ENCODE results near the gene RPS8. TPM values are rescaled to one million over a fixed set of nuclear protein-coding genes. Genes with fewer than 3 reads are reported as not detected.
A peak's percentile ranks its signal among the peaks of the same experiment; 100 is the strongest.

The RPS8 gene
- total RNA-seq, 6 donors from 2014 or later: 507 to 1,439 (median 1,183) TPM

DNA sequence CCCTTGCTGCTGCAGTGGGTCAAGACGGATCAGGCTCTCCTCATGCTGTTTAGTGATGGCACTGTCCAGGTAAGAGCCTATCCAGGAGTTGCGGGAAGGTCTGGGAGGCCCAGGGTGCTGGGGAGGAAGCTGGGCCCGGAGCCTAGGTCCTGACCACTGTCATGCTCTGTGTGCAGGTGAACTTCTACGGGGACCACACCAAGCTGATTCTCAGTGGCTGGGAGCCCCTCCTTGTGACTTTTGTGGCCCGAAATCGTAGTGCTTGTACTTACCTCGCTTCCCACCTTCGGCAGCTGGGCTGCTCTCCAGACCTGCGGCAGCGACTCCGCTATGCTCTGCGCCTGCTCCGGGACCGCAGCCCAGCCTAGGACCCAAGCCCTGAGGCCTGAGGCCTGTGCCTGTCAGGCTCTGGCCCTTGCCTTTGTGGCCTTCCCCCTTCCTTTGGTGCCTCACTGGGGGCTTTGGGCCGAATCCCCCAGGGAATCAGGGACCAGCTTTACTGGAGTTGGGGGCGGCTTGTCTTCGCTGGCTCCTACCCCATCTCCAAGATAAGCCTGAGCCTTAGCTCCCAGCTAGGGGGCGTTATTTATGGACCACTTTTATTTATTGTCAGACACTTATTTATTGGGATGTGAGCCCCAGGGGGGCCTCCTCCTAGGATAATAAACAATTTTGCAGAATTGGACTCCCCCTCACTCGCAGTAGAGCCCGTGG lies 30.1 kb downstream of the RPS8 start:
- Histone ChIP-seq H3K27me3 (no peaks in the 10 kb centered on the region), H3K4me1 (peaks cover 68 to 94% (median 82%) of the 10 kb centered on the region in 4 donors), H3K36me3 (peaks cover 17 to 49% (median 42%) of the 10 kb centered on the region in 4 donors), H3K27ac (peak overlapping the region; percentile 93 to 99 (median 98)), H3K4me3 (peak overlapping the region in 1 of 4 donors; percentile 28), H3K9me3 (no peaks in the 10 kb centered on the region)
- TF ChIP-seq POLR2A (IDR thresholded peaks at IDR 0.05) (peak in 1 of 4 donors; percentile 1), EP300 (IDR thresholded peaks at IDR 0.05) (no peak)
- ATAC-seq (ENCODE audit: low FRiP score in 2 of 2) (no peak), DNase-seq (no peak)
- 88 to 98% methylated on average over 13 to 20 of the region's 20 CpGs for WGBS, 2 donors

DNA sequence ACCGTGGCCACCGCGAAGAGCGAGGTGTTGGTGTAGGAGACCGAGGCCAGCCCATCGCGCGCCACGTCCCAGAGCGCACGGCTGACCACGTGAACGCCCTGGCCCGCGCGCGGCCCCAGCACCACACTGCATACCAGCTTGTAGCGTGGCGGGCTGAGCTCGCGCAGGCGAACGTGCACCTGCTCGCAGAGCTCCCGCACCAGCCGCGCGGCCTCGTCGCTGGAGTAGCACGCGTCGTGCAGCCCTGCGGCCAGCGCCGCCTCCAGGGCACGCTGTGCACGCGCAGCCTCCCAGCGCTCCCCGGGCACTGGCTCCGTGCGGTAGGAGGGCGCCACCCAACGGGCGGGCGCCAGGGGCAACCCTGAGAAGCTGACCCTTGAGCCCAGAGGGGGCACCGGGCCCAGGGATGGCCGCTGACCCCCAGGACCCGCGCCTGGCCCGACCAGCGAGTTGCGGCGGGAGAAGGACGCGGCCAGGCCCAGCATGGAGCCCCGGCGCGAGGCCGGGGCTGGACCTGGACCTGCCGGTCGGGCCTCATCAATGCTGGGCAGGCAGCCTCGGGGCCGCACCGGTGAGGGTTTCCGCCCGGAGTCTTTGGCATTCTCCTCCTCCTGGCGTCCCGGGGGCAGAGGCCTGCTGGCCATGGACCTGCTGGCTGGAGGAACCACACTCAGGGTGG lies 30.8 kb downstream of the RPS8 start:
- peaks cover 17 to 49% (median 42%) of the 10 kb centered on the region in 4 donors for H3K36me3 ChIP-seq
- H3K4me3 ChIP-seq: peak overlapping the region in 1 of 4 donors; percentile 28
- ATAC-seq (ENCODE audit: low FRiP score in 2 of 2) (no peak), DNase-seq (peak in 1 of 2 donors; percentile 89)
- H3K27ac ChIP-seq: peak overlapping the region; percentile 93 to 99 (median 98)
- TF ChIP-seq, protein P1, sequence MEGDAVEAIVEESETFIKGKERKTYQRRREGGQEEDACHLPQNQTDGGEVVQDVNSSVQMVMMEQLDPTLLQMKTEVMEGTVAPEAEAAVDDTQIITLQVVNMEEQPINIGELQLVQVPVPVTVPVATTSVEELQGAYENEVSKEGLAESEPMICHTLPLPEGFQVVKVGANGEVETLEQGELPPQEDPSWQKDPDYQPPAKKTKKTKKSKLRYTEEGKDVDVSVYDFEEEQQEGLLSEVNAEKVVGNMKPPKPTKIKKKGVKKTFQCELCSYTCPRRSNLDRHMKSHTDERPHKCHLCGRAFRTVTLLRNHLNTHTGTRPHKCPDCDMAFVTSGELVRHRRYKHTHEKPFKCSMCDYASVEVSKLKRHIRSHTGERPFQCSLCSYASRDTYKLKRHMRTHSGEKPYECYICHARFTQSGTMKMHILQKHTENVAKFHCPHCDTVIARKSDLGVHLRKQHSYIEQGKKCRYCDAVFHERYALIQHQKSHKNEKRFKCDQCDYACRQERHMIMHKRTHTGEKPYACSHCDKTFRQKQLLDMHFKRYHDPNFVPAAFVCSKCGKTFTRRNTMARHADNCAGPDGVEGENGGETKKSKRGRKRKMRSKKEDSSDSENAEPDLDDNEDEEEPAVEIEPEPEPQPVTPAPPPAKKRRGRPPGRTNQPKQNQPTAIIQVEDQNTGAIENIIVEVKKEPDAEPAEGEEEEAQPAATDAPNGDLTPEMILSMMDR (IDR thresholded peaks at IDR 0.05): peak in 1 of 6 experiments; percentile 8
- no peak for TF ChIP-seq POLR2AphosphoS5 (IDR thresholded peaks at IDR 0.05)
- 93 to 95% methylated on average over 27 to 60 of the region's 70 CpGs for WGBS, 2 donors
- H3K9me3 ChIP-seq: no peaks in the 10 kb centered on the region
- no peaks in the 10 kb centered on the region for H3K27me3 ChIP-seq
- peaks cover 75 to 95% (median 89%) of the 10 kb centered on the region in 4 donors for H3K4me1 ChIP-seq

DNA sequence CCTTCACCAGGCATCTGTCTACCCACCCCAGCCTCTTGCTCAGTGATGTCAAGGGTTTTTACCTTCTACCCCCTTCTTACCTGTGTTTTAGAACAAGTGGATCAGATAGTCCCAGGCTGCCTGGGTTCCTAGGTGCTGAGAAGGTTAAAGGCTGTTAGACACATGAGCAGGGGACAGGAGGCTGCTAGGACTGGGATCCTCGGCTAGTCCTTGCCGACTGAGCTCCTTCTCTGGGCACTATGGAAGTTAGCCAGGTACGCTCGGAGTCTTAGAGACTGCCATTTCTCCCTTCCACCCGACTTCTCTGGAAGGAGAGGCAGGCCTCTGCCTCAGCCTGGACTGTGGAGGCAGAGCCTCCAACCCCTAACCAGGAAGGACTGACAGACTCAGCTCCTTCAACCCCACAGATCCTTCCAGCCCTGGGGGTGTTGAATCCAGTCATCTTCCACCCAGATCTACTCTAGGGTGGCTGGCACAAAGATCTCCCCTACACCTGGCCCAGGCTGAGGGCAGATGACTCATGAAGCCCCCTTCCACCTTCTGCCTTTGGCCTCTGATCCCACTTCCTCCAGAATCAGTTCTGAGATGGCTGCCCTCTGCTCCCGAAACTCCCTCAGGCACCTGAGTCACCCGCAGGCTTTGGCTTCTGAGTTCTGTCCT lies 31.5 kb downstream of the RPS8 start, which contains the start of gene DYNLT4:
Gene DYNLT4 (minus strand): TSS at position 648 of the 660 bp plus-strand sequence. CDS start 683 bp downstream, outside the sequence.
- Histone ChIP-seq H3K36me3 (peaks cover 17 to 49% (median 42%) of the 10 kb centered on the region in 4 donors), H3K4me3 (peak within 1 kb of the TSS in 1 of 4 donors; percentile 31), H3K9me3 (no peaks in the 10 kb centered on the region), H3K27me3 (no peaks in the 10 kb centered on the region), H3K4me1 (peaks cover 75 to 95% (median 92%) of the 10 kb centered on the region in 4 donors), H3K27ac (peak within 1 kb of the TSS; percentile 93 to 99 (median 98))
- 0 to 61% methylated on average over 1 to 7 of the region's 7 CpGs for WGBS, 2 donors
- TF ChIP-seq POLR2A (IDR thresholded peaks at IDR 0.05) (peak in 1 of 4 donors; percentile 87), POLR2AphosphoS5 (IDR thresholded peaks at IDR 0.05) (no peak)
- ATAC-seq (ENCODE audit: low FRiP score in 2 of 2) (peak in 1 of 2 donors; percentile 0), DNase-seq (no peak)

DNA sequence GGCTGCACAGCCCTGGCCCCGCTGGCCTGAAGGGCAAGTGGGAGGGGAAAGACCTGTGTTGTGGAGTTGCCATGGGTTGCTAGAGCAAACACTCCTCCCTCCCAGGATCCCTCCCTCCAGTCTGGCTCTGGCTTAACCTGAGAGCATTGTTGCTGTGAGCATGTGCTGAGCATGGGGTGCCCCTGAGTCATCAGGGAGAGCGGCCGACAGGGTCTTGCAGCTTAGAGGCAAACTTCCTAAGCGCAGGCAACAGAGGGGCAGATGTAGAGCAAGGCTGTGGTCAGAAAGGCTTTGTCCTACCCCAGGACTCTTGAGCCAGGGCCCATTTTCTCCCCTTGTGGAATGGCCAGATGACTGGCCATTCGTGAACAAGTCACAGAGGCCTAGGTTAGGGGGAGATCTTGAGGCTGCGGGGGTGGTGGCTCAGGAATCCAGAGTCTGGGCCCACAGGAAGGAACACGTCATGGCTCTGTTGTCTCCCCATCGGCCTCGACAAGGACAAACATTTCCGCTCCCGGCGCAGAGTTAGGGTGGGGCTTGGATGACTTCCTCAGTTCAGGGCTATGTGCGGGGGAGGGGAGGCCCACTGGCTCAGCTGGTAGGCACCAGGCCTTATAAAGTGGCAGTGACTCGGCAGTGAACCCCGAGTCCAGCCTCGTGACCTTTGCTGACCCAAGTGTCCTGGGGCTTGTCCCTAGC lies 32.2 kb downstream of the RPS8 start:
- TF ChIP-seq POLR2A (IDR thresholded peaks at IDR 0.05) (peak in 3 of 4 donors; percentile 23 to 62 (median 24)), EP300 (IDR thresholded peaks at IDR 0.05) (peak in 3 of 4 donors; percentile 26 to 94 (median 87)), POLR2AphosphoS5 (IDR thresholded peaks at IDR 0.05) (peak; percentile 89 to 90)
- TF ChIP-seq, protein P1 (IDR thresholded peaks at IDR 0.05): peak in 2 of 6 experiments; percentile 17 to 37
- ATAC-seq (ENCODE audit: low FRiP score in 2 of 2): peak; percentile 85 to 92
- H3K27me3 ChIP-seq: no peaks in the 10 kb centered on the region
- H3K36me3 ChIP-seq: peaks cover 17 to 45% (median 41%) of the 10 kb centered on the region in 4 donors
- no peaks in the 10 kb centered on the region for H3K9me3 ChIP-seq
- H3K4me3 ChIP-seq: peak overlapping the region in 1 of 4 donors; percentile 31
- peak overlapping the region; percentile 93 to 99 (median 98) for H3K27ac ChIP-seq
- WGBS, 2 donors: 1 to 3% methylated on average over 8 to 16 of the region's 16 CpGs
- peak; percentile 86 to 99 for DNase-seq
- peaks cover 69 to 95% (median 88%) of the 10 kb centered on the region in 4 donors for H3K4me1 ChIP-seq
